ENCODE results near the gene FUBP1. TPM values are rescaled to one million over a fixed set of nuclear protein-coding genes. Genes with fewer than 3 reads are reported as not detected.

Gene FUBP1
- total and polyA plus RNA-seq, 9 of the 15 experiments (the other 6 are each of a cell fraction or from before 2014, with no cell fraction given): 104 to 294 (median 213) TPM

DNA sequence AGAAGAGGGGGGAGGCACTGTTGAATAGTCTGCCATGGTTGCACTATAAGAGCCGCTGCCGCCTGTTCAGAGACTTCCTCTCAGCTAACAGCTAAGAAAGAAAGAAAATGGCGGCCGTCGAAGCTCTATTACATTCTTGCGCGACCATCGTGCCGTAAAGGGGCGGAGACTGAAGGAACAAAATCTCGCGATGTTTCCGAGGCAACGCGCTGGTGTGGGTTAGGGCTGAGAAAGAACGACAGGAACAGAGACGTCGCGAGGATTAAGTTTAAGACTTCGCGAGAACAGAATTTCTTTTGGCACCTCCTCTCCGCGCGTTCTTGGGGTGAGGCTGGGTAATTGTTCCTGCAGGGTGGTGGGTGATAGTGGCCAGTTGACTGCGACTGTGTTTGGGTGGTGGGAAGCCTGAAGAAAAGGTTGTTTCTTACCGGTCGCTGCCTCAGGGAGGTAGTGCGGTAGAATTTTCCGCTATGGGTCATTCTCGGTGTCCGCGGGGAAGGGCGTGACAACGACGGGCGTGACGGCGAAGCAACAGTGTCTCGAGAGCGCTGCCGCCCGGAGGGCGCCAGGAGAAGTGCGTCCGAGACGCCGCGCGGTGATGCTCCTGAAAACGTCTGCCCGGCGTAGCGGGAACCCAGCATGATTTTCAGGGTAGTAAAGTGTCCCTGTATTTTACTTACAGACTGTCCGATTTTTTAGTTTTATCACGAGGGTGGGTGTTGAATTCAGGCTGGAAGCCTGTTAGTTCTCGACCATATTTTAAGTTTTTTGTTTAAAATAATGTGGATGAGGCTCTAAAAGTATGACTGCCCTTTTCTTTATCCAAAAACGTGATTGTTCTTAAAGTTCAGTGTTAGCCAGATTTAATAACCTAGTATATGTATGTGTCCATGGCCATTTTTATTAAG is at the start of gene FUBP1 (continued):
- TF ChIP-seq, protein P1, sequence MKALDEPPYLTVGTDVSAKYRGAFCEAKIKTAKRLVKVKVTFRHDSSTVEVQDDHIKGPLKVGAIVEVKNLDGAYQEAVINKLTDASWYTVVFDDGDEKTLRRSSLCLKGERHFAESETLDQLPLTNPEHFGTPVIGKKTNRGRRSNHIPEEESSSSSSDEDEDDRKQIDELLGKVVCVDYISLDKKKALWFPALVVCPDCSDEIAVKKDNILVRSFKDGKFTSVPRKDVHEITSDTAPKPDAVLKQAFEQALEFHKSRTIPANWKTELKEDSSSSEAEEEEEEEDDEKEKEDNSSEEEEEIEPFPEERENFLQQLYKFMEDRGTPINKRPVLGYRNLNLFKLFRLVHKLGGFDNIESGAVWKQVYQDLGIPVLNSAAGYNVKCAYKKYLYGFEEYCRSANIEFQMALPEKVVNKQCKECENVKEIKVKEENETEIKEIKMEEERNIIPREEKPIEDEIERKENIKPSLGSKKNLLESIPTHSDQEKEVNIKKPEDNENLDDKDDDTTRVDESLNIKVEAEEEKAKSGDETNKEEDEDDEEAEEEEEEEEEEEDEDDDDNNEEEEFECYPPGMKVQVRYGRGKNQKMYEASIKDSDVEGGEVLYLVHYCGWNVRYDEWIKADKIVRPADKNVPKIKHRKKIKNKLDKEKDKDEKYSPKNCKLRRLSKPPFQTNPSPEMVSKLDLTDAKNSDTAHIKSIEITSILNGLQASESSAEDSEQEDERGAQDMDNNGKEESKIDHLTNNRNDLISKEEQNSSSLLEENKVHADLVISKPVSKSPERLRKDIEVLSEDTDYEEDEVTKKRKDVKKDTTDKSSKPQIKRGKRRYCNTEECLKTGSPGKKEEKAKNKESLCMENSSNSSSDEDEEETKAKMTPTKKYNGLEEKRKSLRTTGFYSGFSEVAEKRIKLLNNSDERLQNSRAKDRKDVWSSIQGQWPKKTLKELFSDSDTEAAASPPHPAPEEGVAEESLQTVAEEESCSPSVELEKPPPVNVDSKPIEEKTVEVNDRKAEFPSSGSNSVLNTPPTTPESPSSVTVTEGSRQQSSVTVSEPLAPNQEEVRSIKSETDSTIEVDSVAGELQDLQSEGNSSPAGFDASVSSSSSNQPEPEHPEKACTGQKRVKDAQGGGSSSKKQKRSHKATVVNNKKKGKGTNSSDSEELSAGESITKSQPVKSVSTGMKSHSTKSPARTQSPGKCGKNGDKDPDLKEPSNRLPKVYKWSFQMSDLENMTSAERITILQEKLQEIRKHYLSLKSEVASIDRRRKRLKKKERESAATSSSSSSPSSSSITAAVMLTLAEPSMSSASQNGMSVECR (CRISPR knock-in tag; IDR thresholded peaks at IDR 0.05): 0 out of 2 replicates have a peak, but pooled peaks have one; percentile 3
- TF ChIP-seq BRD4 (IDR thresholded peaks at IDR 0.05) (no peak; the same call in 1 of the 2 replicates), HEY1 (CRISPR knock-in tag; IDR thresholded peaks at IDR 0.05; ENCODE audit: borderline replicate concordance) (no peak), KAT7 (CRISPR knock-in tag; IDR thresholded peaks at IDR 0.05; ENCODE audit: borderline replicate concordance) (peak; percentile 88; the same call in 1 of the 2 replicates), TAL1 (IDR thresholded peaks at IDR 0.05) (no peak), SNIP1 (IDR thresholded peaks at IDR 0.05; ENCODE audit: low read depth) (no peak), POLR2AphosphoS2 (IDR thresholded peaks at IDR 0.05; ENCODE audit: low read length) (peak; percentile 75; the same call in 1 of the 2 replicates), CREB1 (IDR thresholded peaks at IDR 0.05) (peak; percentile 64), CREB1 (CRISPR knock-in tag; IDR thresholded peaks at IDR 0.05) (peak; percentile 45), ZFP36 (IDR thresholded peaks at IDR 0.05; ENCODE audit: low read depth, low read length, partially characterized antibody) (peak; percentile 46), MBD2 (IDR thresholded peaks at IDR 0.05; ENCODE audit: borderline replicate concordance, low read depth) (peak; percentile 73; the same call in 1 of the 2 replicates), CC2D1A (IDR thresholded peaks at IDR 0.05) (peak; percentile 86), SOX6 (IDR thresholded peaks at IDR 0.05) (peak; percentile 67), HNRNPL (IDR thresholded peaks at IDR 0.05; ENCODE audit: low read depth, low read length) (no peak), HDAC1 (IDR thresholded peaks at IDR 0.05) (peak in 1 of 2 experiments; percentile 91; a peak in 2 of 4 replicates), SPI1 (IDR thresholded peaks at IDR 0.05; ENCODE audit: borderline replicate concordance, low read depth, low read length) (peak; percentile 71), GTF2F1 (IDR thresholded peaks at IDR 0.05; ENCODE audit: low read depth, low read length) (peak; percentile 71)
- TF ChIP-seq, protein P2, sequence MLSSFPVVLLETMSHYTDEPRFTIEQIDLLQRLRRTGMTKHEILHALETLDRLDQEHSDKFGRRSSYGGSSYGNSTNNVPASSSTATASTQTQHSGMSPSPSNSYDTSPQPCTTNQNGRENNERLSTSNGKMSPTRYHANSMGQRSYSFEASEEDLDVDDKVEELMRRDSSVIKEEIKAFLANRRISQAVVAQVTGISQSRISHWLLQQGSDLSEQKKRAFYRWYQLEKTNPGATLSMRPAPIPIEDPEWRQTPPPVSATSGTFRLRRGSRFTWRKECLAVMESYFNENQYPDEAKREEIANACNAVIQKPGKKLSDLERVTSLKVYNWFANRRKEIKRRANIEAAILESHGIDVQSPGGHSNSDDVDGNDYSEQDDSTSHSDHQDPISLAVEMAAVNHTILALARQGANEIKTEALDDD (IDR thresholded peaks at IDR 0.05): peak; percentile 66; the same call in 1 of the 2 replicates
- TF ChIP-seq, protein P3, sequence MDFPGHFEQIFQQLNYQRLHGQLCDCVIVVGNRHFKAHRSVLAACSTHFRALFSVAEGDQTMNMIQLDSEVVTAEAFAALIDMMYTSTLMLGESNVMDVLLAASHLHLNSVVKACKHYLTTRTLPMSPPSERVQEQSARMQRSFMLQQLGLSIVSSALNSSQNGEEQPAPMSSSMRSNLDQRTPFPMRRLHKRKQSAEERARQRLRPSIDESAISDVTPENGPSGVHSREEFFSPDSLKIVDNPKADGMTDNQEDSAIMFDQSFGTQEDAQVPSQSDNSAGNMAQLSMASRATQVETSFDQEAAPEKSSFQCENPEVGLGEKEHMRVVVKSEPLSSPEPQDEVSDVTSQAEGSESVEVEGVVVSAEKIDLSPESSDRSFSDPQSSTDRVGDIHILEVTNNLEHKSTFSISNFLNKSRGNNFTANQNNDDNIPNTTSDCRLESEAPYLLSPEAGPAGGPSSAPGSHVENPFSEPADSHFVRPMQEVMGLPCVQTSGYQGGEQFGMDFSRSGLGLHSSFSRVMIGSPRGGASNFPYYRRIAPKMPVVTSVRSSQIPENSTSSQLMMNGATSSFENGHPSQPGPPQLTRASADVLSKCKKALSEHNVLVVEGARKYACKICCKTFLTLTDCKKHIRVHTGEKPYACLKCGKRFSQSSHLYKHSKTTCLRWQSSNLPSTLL (IDR thresholded peaks at IDR 0.05): no peak
